GM21825 (cell line): ENCODE data around the gene UMAD1.

Source experiments
- ATAC-seq: cut with Tn5 transposase; IDR thresholded peaks from one replicate; pipeline ENCODE4 v1.9.1; 2021; ENCODE audit warnings: mild to moderate bottlenecking, moderate library complexity; ENCODE audit not compliant: unreplicated experiment

UMAD1 gene

GRCh38 chr7:7761340-7761973 lies 120.9 kb downstream of the UMAD1 start:
- ATAC-seq: no peak

- peak; percentile 51 for ATAC-seq
Measured at GRCh38 chr7:7761974-7762779, 121.6 kb downstream of the UMAD1 start.

GRCh38 chr7:7764520-7765396 lies 124.2 kb downstream of the UMAD1 start:
- no peak for ATAC-seq

GRCh38 chr7:7765422-7765821 lies 124.9 kb downstream of the UMAD1 start:
- peak; percentile 61 for ATAC-seq

- ATAC-seq: no peak
Measured at GRCh38 chr7:7766671-7767070, 126.1 kb downstream of the UMAD1 start.

GRCh38 chr7:7768977-7769709 lies 128.6 kb downstream of the UMAD1 start:
- ATAC-seq: no peak

GRCh38 chr7:7769710-7770627 lies 129.4 kb downstream of the UMAD1 start:
- no peak for ATAC-seq

- no peak for ATAC-seq
Measured at GRCh38 chr7:7771452-7771851, 130.9 kb downstream of the UMAD1 start.

- ATAC-seq: peak; percentile 43
Measured at GRCh38 chr7:7772397-7772821, 131.9 kb downstream of the UMAD1 start.

GRCh38 chr7:7773334-7774309 lies 133.1 kb downstream of the UMAD1 start:
- peak; percentile 49 for ATAC-seq

GRCh38 chr7:7779888-7780287 lies 139.3 kb downstream of the UMAD1 start:
- no peak for ATAC-seq

- no peak for ATAC-seq
Measured at GRCh38 chr7:7783001-7783400, 142.4 kb downstream of the UMAD1 start.

- ATAC-seq: no peak
Measured at GRCh38 chr7:7785344-7785973, 144.9 kb downstream of the UMAD1 start.

GRCh38 chr7:7786595-7786994 lies 146.0 kb downstream of the UMAD1 start:
- no peak for ATAC-seq

GRCh38 chr7:7789551-7789988 lies 149.0 kb downstream of the UMAD1 start:
- ATAC-seq: peak; percentile 79

- ATAC-seq: no peak
Measured at GRCh38 chr7:7790041-7790741, 149.6 kb downstream of the UMAD1 start.

GRCh38 chr7:7791523-7791922 lies 151.0 kb downstream of the UMAD1 start:
- no peak for ATAC-seq
